Gastrocnemius medialis (tissue), 4 donors: ENCODE data around the gene RAB34. TPM values are rescaled to one million over a fixed set of nuclear protein-coding genes. Genes with fewer than 3 reads are reported as not detected.

Experiments
- ATAC-seq, 2 donors: fragments of 150-250 bp; one replicate each; pipeline ENCODE4 v1.9.1; 2016
- DNase-seq, 2 donors: peaks; one replicate each; pipeline ENCODE4 v3.0.0-alpha.2; 2019
- H3K27ac ChIP-seq, 4 donors: fragments of 200-600 bp; sonication (generic); 1 replicate in 1 of 4; 2 replicates in 3 of 4; pipeline ENCODE4 v1.5.1; 2016 to 2018; ENCODE audit warnings: mild to moderate bottlenecking in 2 of 4, moderate library complexity in 1 of 4
- H3K27me3 ChIP-seq, 3 donors: fragments of 200-600 bp; sonication (generic) in 2 of 3; 1 replicate in 1 of 3; 2 replicates in 2 of 3; pipeline versions ENCODE4 v1.5.1 to v1.6.0; 2016 to 2019; ENCODE audit warnings: mild to moderate bottlenecking in 1 of 3, moderate library complexity in 1 of 3
- H3K36me3 ChIP-seq, 2 donors: fragments of 200-600 bp; sonication (generic) in 1 of 2; one replicate each; pipeline ENCODE4 v1.5.1; 2017 to 2018
- H3K4me1 ChIP-seq, 2 donors: fragments of 200-600 bp; sonication (generic) in 1 of 2; one replicate each; pipeline ENCODE4 v1.5.1; 2016 to 2017; ENCODE audit warnings: mild to moderate bottlenecking in 2 of 2
- H3K4me3 ChIP-seq, 4 donors: fragments of 200-600 bp; sonication (generic) in 3 of 4; 1 replicate in 1 of 4; 2 replicates in 3 of 4; pipeline ENCODE4 v1.5.1; 2016 to 2019; ENCODE audit warnings: mild to moderate bottlenecking in 2 of 4
- H3K9me3 ChIP-seq, 3 donors: fragments of 200-600 bp; sonication (generic) in 2 of 3; 1 replicate in 1 of 3; 2 replicates in 2 of 3; pipeline ENCODE4 v1.5.1; 2016 to 2019
- CTCF ChIP-seq, 5 experiments: fragments of 450-650 bp in 3 of 5; fragments of 200-600 bp in 2 of 5; sonication (generic) in 2 of 5; IDR thresholded peaks in 4 of 5; conservative IDR thresholded peaks in 1 of 5; 1 replicate in 4 of 5; 2 replicates in 1 of 5; pipeline ENCODE4 v1.5.1; 2016 to 2019; ENCODE audit warnings: antibody characterized with exemption in 5 of 5, mild to moderate bottlenecking in 3 of 5, moderate library complexity in 3 of 5
- POLR2A ChIP-seq, 2 donors: fragments of 450-650 bp; IDR thresholded peaks; one replicate each; pipeline ENCODE4 v1.6.1; 2017; ENCODE audit warnings: antibody characterized with exemption in 2 of 2, mild to moderate bottlenecking in 2 of 2, moderate library complexity in 2 of 2
- in situ Hi-C, 4 donors: fragments of 200-750 bp; cut with MboI; loops; one replicate each; pipeline versions ENCODE4 v1.15.0 to v1.8.0; 2017; ENCODE audit warnings: low sequenced_read_pairs in 4 of 4
- intact Hi-C: fragments of 100-400 bp; cut with DNase I; formaldehyde crosslinking; loops from one replicate; pipeline ENCODE4 v1.15.1; 2023; ENCODE audit warnings: low total_unique reads
- total RNA-seq, 4 donors: library from RNA; depleted of rRNA; stranded (reverse); fragments of >200 nt; gene quantifications; one replicate each; pipeline versions ENCODE4 v1.1.0 to v1.2.3, GENCODE V29; 2016

RAB34 gene
- total RNA-seq, 4 donors from 2014 or later = 14.9 to 53.3 (median 32.7) TPM

GRCh38 chr17:28712705-28713415, 4.8 kb downstream of the RAB34 start:
- intact Hi-C loops = no loop called here
- no peak for ATAC-seq
- no peak overlapping the region for H3K4me3 ChIP-seq
- H3K4me1 ChIP-seq = peaks cover 4 to 6% of the 10 kb centered on the region in 2 donors
- in situ Hi-C loops = no loop called here
- no peaks in the 10 kb centered on the region for H3K36me3 ChIP-seq
- H3K27ac ChIP-seq = peak overlapping the region; percentile 77 to 84 (median 80)
- no peaks in the 10 kb centered on the region for H3K9me3 ChIP-seq
- no peak for DNase-seq
- peaks cover 2 to 17% (median 11%) of the 10 kb centered on the region in 3 donors for H3K27me3 ChIP-seq
- TF ChIP-seq CTCF (IDR thresholded peaks at IDR 0.05 in 4 of 5, conservative IDR thresholded peaks at IDR 0.05 in 1 of 5) (no peak), POLR2A (IDR thresholded peaks at IDR 0.05) (no peak)

- Histone ChIP-seq H3K36me3 (no peaks in the 10 kb centered on the region), H3K4me3 (peak overlapping the region; percentile 67 to 89 (median 81)), H3K4me1 (peaks cover 4 to 6% of the 10 kb centered on the region in 2 donors), H3K27ac (peak overlapping the region; percentile 77 to 84 (median 80)), H3K9me3 (no peaks in the 10 kb centered on the region), H3K27me3 (peaks cover under 1 to 12% (median 8%) of the 10 kb centered on the region in 3 donors)
- TF ChIP-seq POLR2A (IDR thresholded peaks at IDR 0.05) = no peak
- TF ChIP-seq CTCF (IDR thresholded peaks at IDR 0.05 in 4 of 5, conservative IDR thresholded peaks at IDR 0.05 in 1 of 5) = no peak
- in situ Hi-C loops (no loop called here), intact Hi-C loops (no loop called here)
- DNase-seq = no peak
- ATAC-seq = peak in 1 of 2 donors; percentile 2
Observed at GRCh38 chr17:28712032-28712704, 5.5 kb downstream of the RAB34 start.

GRCh38 chr17:28711723-28712031, 6.0 kb downstream of the RAB34 start, which contains the start of gene PROCA1:
PROCA1 (minus strand) TSS chr17:28711888; CDS start chr17:28711660, 228 bp downstream.
- DNase-seq = no peak
- intact Hi-C loops = no loop called here
- peak within 1 kb of the TSS; percentile 67 to 89 (median 81) for H3K4me3 ChIP-seq

More at GRCh38 chr17:28711723-28712031, 6.0 kb downstream of the RAB34 start, which contains the start of gene PROCA1:
- peaks cover 0 to 7% (median 3%) of the 10 kb centered on the region in 3 donors for H3K27me3 ChIP-seq
- H3K27ac ChIP-seq = peak within 1 kb of the TSS; percentile 77 to 84 (median 80)
- H3K4me1 ChIP-seq = peaks cover 4 to 6% of the 10 kb centered on the region in 2 donors
- peak; percentile 19 to 34 for ATAC-seq
- no peaks in the 10 kb centered on the region for H3K9me3 ChIP-seq
- H3K36me3 ChIP-seq = no peaks in the 10 kb centered on the region
- TF ChIP-seq POLR2A (IDR thresholded peaks at IDR 0.05) (no peak), CTCF (IDR thresholded peaks at IDR 0.05 in 4 of 5, conservative IDR thresholded peaks at IDR 0.05 in 1 of 5) (no peak)
- in situ Hi-C loops = no loop called here
